ENCODE data around the gene IDH3A.

IDH3A gene

DNA sequence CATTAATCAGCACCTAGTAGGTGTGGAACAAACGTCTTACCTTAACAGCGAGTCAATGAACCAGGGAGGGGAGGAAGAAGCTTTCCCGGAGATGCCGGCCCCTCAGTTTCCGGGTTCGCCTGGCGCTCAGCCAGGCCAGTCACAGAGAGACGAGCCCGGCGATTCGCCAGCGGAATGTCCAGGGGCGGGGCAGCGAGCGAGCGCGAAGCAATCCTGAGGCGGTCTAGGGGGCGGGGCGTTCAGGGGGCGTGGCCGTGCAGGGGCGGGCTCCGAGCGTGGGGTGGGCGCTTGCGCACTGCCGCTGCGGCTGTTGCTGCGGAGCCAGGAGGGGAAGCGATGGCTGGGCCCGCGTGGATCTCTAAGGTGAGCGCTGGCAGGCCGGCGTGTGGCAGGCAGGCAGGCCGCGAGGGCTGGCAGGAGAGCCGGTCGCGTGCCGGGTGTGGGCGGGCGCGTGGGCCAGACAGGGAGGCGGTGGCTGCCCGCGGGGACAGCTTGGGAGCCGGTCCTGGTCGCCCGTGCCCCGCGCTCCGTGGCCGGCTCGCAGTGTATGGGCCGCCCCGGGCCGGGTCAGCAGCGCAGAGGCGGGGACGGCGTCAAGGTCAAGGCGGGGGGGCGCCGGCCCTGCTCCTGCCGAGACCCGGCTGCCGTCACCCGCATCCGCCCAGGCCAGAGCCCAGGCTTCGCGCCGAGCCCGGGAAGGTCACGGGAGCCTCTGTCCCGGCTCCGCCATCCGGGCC is at the start of gene IDH3A:
Gene IDH3A (plus strand): TSS at position 295 of the 737 bp plus-strand sequence. CDS start 42 bp downstream, at position 337.
- DNase-seq (ENCODE audit: low read depth in 4 of 4, low spot score in 1 of 4): peak; percentile 100

DNA sequence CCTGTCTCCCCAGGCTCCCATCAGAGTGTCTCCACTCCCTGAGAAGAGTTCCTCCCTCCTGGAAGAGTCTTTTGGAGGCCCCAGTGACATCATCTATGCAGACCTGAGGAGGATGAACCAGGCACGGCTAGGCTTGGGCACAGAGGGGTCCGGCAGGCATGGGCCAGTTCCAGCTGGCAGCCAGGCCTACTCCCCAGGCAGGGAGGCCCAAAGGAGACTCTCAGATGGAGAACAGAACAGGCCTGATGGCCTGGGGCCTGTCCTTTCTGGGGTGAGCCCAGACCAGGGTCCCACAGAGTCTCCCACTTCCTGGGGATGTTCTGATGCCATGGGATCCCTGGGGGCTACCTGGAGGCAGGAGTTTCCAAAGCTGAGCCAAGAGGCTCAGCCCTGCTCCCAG is 48.3 kb upstream of the IDH3A start:
- DNase-seq (ENCODE audit: low read depth in 4 of 4, low spot score in 1 of 4): no peak

DNA sequence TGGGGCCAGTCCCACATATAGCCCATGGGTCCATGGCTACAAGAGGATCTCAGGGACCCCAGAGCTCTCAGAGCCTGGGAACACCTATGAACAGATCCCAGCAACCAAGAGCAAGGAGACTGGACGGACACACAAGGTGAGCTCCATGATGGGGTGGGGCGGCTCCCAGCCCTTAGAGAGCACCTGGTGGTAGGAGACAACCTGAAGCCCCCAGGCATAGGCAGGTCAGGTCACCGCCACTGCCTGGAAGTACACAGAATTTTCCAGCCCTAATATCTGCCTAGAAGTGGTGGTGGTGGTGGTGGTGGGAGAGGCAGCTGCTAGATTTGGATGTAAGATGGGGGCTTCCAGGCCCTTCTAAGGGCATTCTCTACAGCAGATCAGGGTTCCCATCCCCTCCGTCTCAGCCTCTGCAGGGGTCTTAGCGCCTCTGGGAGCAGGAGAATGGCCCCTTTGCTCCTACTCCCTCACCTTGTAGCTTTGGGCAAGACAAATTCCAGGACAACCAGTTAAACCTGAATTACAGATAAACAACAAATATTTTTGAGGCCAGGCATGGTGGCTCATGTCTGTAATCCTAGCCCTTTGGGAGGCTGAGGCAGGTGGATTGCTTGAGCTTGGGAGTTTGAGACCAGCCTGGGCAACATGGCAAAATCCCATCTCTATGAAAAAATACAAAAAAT is 47.6 kb upstream of the IDH3A start:
- no peak for DNase-seq (ENCODE audit: low read depth in 4 of 4, low spot score in 1 of 4)

DNA sequence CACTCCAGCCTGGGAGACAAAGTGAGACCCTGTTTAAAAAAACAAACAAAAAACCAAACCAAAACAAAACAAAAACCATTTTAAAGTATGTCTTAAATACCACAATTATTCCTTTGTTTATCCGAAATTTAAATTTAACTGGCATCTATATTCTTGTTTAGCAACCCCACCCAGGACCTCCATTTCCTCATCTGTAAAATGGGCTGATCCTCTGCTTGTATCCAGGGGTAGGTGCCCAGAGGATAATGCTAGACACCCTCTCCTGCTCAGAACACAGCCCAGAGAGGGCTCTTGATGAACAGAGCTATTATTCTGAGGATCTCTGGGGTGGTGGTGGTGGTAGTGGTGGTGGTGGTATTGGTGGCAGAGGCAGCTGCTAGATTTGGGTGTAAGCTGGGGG is 47.0 kb upstream of the IDH3A start:
- no peak for DNase-seq (ENCODE audit: low read depth in 4 of 4, low spot score in 1 of 4)

DNA sequence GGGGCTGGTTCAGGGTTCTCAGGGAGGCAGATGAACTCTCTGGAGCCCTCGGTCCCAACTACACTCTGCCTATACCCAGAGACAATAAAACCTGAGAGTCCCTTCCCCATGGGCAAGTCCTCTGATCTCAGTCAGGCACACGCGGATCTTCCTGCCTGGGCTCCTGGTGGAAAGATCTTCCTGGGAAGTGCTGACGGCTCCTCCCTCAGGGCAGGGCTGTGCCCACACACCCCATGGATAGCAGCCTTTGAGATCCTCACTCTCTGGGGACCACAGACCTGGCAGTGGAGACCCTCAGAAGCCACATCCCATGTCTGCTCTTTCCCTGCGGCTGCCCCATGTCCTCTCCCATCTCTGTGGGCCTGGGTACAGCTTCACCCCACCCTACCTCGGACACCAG is 46.4 kb upstream of the IDH3A start:
- DNase-seq (ENCODE audit: low read depth in 4 of 4, low spot score in 1 of 4): no peak

DNA sequence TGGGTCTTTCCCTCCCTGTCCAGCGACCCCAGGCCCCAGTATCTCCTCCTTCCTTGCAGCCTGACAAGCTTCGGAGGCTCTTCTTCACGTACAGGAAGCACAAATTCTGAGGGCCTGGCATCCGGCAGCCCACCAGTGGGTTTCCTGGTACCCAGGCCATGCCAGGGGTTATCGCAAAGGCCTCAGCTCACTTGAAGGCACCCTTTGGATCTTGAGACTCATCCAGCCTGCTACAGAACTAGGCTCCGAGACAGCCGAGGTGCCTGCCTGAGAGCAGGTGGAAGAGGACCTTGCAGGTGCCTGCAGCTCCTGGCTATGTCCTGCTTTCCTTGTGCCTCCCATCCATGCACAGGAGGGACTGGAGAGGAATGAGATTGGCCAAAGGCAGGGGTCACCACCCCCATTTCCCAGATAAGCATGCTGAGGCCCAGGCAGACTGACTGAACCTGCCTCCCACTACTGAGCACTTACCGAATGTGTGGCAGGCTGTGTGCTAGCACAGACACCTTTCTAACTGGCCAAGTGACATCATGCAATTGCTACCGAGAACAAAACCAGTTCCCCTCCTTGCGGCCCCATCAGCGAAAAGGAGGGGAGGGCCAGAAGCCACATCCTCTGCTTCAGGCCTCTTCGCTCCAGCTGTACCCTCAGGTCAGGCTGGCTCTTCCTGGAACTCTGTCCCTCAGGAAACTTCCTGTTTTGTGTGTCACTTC is 45.6 kb upstream of the IDH3A start:
- peak in 2 of 4 experiments; percentile 18 to 43 for DNase-seq (ENCODE audit: low read depth in 4 of 4, low spot score in 1 of 4)

DNA sequence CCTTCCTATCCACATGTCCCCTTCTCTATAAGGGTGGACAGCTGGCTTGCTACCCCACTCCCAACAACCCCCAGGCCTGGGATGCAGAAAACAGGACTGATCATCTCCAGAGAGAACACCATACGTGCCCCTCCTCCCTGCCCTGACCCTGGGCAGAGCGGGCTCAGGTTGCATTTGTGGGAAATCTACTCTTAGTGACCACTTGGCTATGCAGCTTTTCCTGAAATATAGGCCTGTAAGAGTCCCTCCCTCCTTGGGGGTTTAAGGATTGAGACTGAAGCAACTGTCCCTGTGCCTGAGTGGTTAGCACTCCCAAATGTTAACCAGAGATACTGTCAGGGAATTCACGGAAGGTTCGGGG is 45.1 kb upstream of the IDH3A start:
- DNase-seq (ENCODE audit: low read depth in 4 of 4, low spot score in 1 of 4): no peak

DNA sequence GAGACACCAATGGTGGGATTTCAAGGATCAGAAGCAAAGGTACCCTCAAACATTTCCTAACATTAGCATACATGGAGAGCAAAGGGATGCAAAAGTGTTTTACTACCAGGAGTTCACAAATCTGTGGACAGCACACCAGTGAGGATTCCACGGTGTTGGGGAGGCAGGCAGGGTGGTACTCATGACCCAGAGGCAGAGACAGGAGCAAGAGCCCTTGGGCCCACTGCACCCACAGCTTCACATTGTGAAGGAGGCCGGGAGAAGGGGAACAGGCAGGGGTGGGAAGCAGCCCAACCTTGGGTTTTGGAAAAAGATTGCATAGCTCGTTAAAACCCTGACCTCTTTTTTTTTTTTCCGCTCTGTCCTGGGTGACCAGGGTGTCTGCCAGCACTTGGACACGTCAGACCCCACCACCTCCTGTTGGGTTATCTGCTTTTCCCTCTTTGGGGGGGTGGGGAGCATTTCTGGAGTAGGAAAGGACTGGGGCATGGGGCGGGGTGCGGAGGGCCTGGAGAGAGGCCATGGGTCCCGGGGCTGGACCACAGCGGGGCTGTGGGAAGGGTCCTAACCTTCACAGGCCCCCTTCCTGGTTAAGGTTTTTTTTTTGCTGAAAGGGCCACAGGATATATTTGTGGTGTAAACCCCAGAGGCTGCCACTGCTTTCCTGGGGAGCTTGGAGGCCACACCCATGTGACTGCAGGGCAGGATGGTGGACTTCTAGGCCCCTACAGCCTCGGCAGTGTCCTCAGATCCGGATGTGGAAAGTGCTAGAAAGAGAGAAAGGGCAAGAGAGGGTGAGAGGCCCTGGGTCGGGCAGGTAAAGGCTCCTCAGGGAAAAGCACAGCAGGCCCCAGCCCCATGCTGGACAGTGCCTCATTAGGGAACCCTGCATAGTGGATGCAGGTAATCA is 44.3 kb upstream of the IDH3A start:
- DNase-seq (ENCODE audit: low read depth in 4 of 4, low spot score in 1 of 4): no peak

DNA sequence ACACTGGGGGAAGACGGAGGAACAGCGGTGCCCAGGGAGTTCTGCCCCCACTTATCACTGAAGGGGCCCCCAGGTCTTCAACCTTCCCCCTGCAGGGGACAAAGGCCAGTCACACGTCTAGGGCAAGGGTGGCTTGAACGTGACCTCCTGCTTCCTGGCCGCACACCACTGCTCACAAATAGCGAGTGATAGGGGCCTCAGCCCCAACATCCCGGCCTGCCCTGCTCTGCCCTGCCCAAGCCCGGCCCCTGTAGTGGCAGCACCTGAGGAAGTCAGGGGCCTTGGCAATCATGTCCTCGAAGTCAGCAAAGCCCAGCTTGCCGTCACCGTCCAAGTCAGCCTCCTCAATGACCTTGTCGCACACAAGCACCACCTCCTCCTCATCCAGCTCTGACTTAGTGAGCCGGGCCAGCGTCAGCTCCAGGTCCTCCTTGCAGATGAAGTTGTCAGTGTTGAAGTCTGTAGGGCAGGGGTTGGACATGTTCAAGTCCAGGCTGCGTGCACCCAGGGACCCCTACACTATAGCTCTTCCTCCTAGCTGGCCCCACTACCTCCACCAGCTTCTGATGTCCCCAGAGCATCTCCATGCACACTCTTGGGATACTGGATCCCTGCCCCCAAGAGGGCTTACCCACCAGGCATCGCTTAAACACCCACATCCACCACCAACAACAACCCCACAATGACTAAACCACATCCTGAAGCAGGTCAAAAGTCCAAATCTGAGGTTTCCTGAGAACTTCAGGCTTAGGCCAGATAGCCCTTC is 43.5 kb upstream of the IDH3A start:
- DNase-seq (ENCODE audit: low read depth in 4 of 4, low spot score in 1 of 4): no peak

DNA sequence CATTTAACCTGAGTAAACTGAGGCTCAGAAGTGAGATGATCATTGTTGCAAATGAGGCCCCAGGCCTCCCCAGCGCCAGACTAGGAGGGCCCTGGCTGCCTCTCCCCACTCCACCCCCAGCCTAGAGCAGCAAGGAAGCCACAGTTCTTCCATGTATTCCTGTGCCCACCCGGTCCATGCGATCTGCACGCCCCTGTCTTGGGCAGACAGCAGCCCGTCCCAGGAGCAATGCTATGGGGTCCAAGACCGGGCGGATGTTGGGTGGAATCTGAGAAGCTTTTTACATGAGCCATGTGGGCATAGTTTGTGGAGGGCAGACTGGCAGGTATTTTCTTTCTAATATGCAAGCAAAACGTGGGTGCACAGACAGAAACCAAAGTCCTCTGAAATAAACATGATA is 41.7 kb upstream of the IDH3A start:
- no peak for DNase-seq (ENCODE audit: low read depth in 4 of 4, low spot score in 1 of 4)

DNA sequence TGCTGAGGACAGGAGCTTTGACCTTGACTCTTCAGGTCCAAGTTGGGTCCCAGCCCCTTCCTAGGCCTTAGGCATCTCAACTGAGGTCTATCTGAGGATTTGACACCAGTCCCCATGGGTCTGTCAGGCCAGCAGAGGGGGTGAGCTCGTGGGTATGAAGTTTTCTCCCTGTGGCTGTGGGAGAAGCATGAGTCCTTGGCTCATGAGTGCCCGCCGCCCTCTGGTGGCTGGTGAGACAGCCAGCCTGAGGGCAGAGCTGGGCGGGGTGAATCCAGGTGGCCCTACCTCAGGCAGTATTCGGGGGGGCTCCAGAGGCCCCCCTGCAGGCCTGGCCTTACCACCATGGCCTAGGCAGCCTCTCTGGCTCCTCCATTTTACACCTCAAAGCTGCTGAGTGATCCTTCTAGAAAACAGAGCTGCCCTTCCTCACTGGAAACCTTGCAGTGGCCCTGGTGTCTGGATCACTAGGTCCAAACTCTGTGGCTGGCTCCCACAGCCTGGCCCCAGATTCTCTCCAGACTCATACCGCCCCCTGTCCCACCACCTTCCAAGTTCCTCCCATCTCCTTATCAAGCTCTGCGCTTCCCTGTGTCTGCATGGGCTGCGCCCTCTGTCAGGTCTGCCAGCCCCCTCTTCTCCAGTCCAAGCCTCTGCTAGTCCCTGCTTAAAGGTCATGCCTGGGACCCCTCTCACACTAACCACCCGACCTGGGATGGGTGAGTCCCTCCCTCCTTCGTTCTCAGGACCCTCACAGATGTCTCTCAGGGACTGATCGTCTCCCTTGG is 40.7 kb upstream of the IDH3A start:
- DNase-seq (ENCODE audit: low read depth in 4 of 4, low spot score in 1 of 4): peak; percentile 61 to 73 (median 64)

DNA sequence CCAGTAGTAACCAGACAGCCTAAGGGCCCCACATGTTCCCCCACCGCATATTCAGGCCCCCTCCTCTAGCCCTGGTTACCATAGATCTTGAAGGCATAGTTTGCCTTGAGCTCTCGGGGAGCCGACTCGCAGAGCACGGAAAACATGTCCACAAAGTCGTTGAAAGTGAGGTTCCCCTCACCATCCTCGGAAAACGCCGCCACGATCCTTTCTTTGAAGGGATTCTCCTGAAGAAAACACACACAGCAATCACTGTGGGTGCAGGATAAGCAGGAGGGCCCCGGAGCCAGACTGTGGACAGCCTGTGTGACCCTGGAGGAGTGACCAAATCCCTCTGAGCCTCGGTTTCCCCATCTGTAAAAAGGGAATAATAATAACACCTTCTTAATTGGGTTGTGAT is 40.0 kb upstream of the IDH3A start:
- no peak for DNase-seq (ENCODE audit: low read depth in 4 of 4, low spot score in 1 of 4)

DNA sequence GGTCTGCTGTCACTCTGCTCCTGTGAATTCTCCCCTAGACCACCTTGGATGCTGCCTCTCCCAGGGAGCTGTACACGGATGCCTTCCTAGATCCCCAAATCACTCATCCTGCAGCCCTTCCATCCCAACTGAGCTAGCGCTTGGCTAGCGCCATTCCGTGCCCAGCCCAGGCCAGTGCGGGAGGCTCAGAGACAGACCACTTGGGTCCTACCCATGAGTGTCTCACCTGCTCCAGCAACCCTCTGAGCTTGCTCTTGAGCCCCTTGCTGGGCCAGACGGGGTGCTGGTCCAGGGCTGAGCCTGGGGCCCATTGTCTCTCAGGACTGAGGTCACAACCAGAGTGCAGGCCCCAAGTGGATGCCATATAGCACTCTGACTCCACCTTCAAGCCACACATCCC is 39.1 kb upstream of the IDH3A start:
- DNase-seq (ENCODE audit: low read depth in 4 of 4, low spot score in 1 of 4): no peak

DNA sequence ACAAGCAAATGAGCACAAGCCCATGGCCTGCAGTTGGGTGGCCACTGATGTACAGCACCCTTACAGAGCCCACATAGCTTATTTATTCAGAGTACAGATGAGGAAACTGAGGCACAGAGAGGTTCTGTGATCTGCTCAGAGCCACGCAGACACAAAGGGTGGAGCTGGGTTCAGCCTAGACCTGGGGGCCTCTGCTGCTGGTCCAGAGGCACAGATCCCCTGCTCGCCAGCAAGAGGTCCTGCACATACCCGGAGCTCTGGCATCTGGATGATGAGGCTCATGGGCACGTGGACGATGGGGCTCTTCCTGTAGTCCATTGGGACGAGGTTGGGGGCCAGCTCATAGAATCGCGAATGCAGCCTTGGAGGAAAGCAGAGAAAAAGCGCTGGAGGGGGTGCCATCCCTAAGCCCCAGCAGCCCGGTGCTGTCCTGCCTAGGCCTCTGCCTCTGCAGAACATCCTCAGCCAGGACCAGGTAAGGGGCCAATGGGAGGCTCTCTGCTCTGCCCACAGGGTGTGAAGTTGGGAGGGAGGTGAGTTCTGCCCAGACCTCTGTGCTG is 38.2 kb upstream of the IDH3A start:
- no peak for DNase-seq (ENCODE audit: low read depth in 4 of 4, low spot score in 1 of 4)

DNA sequence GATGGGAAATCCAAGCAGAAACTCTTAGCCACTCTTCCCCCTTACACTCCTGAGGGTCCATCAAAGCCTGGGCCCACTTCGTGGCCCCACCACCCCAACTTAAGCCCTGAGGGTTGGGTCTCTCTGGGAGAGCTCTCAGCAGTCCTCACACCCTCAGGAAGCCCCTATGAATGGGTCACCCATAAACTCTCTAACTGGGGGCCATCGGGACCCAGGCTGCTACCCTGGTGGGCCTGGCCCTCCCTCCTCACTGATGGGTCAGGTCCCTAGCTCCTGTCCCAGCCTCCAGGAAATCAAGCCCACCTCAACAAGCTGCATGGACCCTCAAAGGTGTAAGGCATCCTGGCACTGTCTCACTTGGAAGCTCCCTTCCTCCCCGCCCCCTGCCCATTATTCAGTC is 37.4 kb upstream of the IDH3A start:
- no peak for DNase-seq (ENCODE audit: low read depth in 4 of 4, low spot score in 1 of 4)

DNA sequence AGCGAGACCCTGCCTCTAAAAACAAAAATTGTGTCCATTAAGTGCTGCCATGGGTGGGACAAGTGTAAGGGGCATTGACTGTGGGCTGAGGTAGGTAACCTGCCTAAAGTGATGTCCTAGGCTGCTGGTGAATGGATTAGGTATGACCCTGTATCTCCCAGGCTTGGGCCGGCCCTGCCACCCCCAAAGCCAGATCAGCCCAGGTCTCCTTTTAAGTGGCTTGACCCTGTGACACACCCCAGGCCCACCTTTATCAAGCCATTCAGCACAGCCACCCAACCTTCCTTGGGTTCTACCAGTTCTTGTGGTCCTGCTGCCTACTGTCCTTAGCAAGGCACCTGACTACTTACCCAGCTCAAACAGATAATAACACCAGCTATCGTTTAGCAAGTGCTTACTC is 36.6 kb upstream of the IDH3A start:
- DNase-seq (ENCODE audit: low read depth in 4 of 4, low spot score in 1 of 4): no peak

DNA sequence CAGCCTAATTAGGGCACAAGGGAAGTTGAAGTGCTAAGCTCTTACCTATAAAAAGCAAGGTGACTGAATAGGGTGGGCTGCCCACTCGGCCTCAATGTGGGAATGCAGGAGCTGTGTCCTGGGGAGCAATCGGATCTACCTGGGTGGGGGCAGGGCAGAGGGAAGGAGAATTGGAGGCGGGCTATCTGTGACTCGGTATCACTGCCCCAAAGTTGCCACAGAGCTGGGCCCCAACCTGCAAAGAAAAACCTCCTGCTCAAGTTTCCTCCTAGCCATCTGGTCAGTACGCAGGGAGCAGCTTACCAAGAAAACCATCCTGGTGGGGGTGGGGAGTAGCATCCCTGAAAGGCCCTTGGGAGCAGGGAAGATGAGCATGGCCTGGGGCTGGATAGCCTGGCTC is 28.6 kb upstream of the IDH3A start:
- no peak for DNase-seq (ENCODE audit: low read depth in 4 of 4, low spot score in 1 of 4)

DNA sequence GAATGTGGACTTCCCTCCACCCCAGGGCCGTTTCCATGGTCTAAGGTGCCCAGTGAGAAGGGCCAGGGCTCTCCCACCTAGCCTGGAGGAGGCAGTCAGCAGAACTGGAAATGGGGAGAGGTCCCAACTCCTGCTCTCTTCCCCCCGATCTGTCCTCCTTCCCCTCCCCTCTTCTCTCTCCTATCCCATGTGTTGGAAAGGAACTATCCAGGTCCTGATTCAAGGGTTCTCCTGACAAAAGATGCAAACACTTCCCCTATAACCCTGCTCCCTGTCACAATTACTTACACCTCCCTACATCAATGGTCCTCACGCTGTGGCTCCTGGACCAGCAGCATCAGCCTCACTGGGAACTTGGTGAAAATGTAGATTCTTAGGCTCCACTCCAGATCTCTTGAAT is 23.9 kb upstream of the IDH3A start:
- no peak for DNase-seq (ENCODE audit: low read depth in 4 of 4, low spot score in 1 of 4)

DNA sequence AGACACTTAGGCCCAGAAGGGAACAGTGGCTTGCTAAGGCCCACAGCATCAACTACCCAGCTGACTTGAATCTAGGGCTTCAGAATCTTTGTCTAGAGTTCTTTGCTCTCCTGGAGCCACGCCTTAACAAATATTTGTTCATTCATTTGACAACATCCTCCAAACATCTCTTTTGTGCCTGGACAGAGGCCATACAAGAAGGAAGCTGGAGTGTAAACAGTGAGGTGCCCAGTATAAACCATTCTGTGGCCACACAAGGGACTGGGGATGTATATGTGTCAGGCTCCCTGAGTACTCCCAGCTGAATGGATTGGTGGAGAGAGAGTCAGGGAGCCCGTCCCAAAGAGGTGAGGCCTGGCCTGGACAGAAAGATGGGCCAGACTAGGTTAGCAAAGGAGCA is 21.3 kb upstream of the IDH3A start:
- no peak for DNase-seq (ENCODE audit: low read depth in 4 of 4, low spot score in 1 of 4)
